Esophagus muscularis mucosa (tissue), 3 donors: Measurements from ENCODE around the gene VSIG8.

Source experiments
- POLR2A ChIP-seq: fragments of 450-650 bp; IDR thresholded peaks from one replicate; pipeline ENCODE4 v1.6.1; 2017; ENCODE audit warnings: antibody characterized with exemption, moderate library complexity, mild to moderate bottlenecking, low read depth
- POLR2AphosphoS5 ChIP-seq, 2 donors: sonication (generic); formaldehyde crosslinking; IDR thresholded peaks; one replicate each; pipeline ENCODE4 v1.6.1; 2017; ENCODE audit warnings: antibody characterized with exemption in 2 of 2
- TF ChIP-seq, protein P1 (sequence below), 3 experiments: fragments of 200-600 bp in 2 of 3; fragments of 450-650 bp in 1 of 3; sonication (generic) in 2 of 3; IDR thresholded peaks; one replicate each; pipeline ENCODE4 v1.5.1; 2017 to 2019; ENCODE audit warnings: antibody characterized with exemption in 3 of 3, mild to moderate bottlenecking in 2 of 3, moderate library complexity in 1 of 3

DNA sequence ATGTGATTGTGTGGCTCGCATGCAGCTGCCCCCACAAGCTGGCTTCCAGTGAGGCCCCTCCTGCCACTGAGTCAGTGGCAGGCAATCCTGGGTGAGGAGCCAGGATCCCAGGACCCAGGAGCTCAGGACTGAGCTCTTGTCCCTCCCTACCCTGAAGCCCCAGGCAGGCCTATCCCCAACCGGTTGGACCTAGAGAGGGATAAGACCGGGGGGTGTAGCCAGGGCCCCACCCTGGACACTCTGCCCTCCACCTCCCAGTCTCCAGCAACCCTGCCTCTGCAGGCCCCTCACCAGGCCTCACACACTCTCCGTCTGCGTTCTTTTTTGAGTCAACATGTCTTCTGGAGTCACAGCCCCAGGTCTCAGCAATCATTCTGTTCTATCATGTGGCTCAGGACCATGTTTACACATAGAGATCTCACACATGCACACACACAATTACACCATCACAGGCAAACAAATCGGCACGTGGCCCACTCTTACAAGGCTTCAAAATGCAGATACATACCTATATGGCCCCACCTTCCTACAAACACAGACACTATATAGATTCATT, 2.6 kb downstream of the VSIG8 start:
- TF ChIP-seq POLR2A (no peak), POLR2AphosphoS5 (IDR thresholded peaks at IDR 0.05) (no peak)
- TF ChIP-seq, protein P1, sequence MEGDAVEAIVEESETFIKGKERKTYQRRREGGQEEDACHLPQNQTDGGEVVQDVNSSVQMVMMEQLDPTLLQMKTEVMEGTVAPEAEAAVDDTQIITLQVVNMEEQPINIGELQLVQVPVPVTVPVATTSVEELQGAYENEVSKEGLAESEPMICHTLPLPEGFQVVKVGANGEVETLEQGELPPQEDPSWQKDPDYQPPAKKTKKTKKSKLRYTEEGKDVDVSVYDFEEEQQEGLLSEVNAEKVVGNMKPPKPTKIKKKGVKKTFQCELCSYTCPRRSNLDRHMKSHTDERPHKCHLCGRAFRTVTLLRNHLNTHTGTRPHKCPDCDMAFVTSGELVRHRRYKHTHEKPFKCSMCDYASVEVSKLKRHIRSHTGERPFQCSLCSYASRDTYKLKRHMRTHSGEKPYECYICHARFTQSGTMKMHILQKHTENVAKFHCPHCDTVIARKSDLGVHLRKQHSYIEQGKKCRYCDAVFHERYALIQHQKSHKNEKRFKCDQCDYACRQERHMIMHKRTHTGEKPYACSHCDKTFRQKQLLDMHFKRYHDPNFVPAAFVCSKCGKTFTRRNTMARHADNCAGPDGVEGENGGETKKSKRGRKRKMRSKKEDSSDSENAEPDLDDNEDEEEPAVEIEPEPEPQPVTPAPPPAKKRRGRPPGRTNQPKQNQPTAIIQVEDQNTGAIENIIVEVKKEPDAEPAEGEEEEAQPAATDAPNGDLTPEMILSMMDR (IDR thresholded peaks at IDR 0.05) = no peak
